Stimulated activated naive CD4-positive, alpha-beta T cell treated with Interleukin-2 at 50 U/mL for 16 hours (primary cell): Measurements from ENCODE around the gene JMJD7.

Source experiments
- DNase-seq: peaks from one replicate; lab custom pipeline; 2025; lab: John Stamatoyannopoulos, UW

The JMJD7 gene

DNA sequence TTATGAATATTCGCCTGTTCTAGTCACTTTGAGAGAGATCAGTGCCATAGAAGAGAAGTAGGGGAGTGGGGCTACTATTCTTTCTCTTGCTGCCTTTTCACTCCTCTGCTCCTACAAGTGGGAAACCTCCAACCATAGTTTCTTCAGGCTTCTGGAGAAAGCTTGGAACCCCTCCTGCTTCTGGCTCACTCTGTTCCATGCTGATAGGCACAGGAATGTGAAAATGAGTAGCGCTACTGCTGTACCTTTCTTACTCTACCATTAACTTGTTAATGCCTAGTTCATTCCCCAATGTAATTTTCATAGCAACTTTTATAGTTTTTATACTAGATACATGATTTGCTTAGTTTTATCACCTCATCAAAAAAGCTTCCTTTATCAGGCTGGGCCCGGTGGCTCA is 26.7 kb upstream of the JMJD7 start:
- no peak for DNase-seq

DNA sequence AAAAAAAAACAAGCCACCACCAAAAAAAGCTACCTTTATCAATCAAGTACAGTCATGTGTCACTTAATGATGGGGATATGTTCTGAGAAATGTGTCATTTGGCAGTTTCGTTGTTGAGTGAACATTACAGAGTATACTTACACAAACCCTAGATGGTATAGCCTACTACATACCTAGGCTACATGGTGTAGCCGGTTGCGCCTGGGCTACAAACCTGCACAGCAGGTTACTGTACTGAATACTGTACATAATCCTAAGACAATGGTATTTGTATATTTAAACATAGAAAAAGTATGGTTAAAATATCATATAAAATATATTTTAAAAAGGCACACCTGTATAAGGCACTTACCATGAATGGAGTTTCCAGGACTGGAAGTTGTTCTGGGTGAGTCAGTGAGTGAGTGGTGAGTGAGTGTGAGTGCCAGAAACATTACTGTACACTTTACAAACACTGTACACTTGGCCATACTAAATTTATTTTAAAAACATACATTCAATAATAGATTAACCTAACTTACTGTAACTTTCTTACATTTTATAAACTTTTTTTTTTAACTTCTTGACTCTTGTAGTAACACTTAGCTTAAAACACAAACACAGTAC is 25.9 kb upstream of the JMJD7 start:
- DNase-seq: no peak

DNA sequence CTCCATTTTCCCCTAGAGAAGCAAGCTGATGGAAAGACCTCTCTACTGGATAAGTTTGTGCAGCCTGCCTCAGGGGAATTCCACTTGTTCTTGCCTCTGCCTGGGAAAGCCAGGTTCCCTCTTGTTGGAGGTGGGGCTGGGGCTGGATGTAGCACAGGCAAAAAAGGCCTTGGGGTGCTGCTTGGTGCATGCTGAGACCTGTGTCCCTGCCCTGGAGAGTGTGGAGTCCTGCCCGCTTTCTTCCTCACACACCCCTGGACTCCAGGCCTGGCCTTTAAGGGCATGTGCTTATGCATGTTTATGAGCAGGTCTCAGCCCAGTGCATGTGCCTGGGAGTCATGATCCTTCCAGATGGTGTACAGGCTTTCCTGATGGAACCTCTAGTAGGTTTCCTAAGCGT is 23.5 kb upstream of the JMJD7 start:
- DNase-seq: no peak

DNA sequence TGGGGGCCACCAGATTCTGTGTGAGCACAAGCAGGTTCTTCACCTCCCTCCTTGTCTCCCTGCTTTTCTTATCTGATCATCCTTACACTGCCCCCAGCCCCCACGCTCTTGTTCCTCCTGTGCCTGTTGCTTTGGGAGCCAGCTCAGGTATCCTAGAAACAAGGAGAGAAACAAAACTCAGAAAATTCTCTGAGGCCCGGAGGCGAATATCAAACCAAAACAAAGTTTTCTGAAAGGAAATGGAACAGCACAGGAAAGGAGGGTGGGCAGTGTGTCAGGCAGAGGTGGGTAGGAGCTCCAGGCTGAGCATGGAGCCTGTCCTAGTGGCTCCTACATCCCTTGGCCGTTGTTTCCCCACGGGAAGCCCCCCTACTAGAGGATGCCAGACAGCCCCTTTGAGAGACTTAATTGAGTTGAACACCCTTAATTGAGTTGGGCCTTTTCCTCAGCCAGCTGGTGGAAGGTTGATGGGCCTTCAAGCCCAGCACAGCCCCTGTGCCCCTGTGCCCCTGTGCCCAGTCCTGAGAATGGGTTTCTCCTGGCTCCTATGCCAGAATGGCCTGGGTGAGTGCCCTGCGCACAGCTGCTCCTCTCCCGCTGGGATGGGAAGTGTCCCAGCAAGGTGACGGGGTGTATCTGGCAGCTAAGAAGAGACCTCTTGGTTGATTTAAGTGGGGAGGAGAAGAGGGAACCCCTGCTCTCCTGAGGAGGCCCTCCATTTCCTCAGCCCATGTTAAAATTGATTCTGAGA is 22.8 kb upstream of the JMJD7 start:
- DNase-seq: no peak

DNA sequence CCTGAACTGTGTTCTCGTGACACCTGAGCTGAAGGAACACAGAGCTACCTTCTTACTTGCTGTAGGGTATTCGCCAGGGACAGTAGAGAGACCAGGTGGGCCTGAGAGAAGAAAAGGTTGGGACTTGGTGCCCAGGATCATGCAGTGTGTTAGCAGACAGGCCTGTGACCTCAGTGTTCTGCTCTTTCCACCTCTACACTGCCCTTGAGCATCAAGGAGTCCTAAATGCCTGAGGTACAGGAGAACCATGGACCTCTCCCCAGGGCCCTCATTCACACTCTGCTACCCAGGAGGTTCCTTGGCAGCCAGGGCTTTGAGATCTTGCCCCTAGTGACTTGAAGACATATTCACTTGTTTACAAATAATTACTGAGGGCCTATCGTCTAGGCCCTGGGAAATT is 22.2 kb upstream of the JMJD7 start:
- no peak for DNase-seq

DNA sequence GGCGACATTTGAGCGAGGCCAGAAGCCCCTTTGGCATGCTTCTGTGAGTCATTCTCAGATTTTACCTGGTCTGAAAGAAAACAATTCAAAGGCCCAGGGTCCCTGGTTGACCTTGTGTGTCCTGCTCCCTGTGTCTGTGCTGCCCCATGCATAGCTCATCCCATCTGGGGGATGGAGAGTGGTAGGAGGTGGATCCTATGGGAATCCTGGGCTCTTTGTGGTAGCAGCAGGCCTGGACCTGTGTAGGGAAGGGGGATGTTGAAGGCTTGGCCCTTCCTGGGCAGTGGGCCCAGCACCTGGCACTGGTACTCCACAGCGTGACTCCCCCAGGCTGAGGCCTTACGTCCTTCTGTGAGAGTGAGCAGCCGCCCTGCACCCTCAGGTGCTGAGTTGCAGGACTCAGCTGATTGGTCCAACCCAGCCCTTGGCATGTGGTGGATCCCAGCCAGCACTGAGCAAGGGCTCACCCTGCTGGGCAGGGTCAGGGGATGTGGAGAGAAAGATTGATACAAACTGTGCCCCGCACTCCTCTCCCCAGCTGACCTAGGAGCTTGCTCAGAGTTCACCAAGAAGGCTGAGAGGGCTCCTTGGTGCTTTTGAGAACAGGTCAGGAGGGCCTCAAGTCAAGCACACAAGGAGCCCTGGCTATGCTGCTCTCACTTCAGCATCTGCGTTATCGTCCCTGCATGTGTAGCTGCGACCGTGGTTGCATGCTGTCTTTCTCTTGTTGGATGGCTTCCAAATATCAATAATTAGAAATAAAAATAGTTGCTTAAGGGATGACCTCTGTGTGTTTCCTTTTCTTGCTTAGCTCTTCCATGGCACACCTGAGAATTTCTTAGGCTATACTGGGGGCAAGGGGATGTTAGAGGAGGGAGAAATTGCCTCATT is 21.4 kb upstream of the JMJD7 start:
- no peak for DNase-seq

DNA sequence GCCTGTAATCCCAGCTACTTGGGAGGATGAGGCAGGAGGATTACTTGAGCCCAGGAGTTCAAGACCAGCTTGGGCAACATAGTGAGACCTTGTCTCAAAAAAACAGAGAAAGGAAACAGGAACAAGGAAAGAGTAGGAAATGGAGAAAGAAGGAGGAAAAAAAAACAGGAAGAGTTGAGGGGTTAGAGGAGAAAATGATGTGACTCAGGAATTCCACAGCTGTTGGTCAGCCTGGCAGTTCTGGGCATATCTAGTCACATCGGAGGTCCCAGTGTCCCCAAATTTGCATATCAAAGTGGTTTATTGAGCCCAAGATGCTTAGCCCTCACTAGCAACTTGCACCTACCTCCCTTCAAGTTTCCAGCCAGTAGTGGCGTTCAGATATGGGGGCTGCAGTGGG is 18.8 kb upstream of the JMJD7 start:
- DNase-seq: no peak

DNA sequence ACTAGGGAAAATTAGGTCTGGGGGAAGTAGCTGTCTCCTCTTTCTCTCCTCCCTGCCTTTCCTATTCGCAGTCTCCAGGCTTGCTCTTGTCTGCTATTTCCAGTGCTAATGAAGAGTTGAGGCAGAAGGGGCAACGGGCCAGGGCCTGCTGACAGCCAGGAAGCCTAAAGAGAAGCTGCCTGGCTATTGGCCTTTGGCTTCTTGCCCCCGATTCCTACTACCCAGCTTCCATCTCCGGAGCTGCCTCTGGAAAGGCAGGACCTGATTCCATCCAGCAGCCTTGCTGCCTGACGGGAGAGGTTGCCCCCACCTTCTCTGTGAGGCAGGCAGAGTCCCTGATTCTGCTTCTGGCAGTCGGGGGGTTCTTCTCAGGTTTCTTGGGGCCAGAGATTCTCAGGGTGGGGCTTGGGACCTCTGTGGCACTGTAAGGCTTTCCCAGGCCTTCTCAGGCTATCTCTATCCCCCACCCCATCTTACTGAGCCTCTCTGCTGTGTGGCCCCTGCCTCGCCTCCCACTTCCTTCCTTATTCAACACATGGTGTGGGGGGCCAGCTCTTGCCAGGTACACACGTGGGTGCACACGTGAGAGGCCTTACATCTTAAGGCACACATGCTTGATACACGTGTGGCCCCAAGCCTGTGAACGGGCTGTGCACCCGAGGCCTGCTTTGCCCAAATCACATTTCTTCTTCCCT is 18.2 kb upstream of the JMJD7 start:
- no peak for DNase-seq

DNA sequence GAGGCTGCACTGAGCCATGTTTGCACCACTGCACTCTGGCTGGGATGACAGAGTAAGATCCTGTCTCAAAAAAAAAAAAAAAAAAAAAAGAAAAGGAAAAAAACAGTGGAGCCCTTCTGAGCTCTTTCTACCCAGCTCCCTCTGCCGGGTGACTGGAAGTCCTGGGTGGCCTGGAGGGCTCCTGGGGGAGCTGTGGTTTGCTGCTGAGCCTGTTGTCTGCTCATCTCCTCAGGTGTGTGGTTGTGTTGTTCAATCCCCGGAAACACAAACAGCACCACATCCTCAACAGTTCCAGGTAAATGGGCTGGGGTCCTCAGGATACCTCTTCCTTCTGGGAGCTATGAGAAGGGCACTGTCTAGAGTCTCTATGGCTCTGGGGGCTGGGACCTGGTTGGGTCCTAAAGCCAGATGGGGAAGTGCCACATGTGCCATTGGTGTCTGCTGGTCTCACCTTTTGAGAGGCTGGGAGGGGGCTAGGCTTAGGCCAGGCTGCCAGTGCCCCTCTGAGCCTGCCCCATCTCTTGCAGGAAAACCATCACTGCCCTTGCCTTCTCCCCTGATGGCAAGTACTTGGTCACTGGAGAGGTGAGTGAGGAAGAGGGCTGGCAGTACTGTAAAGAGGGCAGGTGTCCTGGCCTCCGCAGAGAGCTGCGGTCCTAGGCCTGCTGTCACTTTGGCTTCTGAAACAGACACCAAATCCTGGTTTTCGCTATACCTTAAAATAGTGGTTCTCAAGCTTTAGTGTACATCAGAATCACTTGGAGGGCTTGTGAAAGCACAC is 17.1 kb upstream of the JMJD7 start:
- DNase-seq: no peak

DNA sequence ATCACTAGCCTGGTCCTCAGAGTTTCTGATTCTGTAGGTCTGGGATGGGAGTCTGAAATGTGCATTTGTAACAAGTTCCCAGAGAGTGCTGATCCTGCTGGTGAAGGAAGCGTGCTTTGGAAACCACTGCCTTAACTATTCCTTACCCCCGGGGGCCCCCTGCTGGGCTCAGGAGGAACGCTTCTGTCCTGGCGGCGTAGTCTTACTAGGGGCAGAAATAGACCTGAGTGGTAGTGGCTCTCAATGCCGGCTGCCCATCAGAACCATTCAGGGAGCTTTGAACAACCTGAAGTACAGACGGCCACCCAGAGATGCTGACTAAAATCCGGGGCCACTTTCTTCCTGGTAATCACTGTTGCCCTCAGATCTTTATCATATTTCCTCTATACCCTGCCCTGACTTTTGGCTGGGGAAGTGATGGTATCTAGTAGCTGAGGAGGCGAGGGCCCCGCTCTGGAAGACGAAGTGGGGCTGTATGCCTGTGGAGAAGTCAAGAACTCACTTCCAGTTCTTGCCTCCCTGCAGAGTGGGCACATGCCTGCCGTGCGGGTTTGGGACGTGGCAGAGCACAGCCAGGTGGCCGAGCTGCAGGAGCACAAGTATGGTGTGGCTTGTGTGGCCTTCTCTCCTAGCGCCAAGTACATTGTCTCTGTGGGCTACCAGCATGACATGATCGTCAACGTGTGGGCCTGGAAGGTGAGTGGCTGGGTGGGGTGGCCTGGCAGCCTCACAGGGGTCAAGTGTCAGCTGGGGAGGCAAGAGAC is 16.3 kb upstream of the JMJD7 start:
- peak; percentile 45 for DNase-seq

DNA sequence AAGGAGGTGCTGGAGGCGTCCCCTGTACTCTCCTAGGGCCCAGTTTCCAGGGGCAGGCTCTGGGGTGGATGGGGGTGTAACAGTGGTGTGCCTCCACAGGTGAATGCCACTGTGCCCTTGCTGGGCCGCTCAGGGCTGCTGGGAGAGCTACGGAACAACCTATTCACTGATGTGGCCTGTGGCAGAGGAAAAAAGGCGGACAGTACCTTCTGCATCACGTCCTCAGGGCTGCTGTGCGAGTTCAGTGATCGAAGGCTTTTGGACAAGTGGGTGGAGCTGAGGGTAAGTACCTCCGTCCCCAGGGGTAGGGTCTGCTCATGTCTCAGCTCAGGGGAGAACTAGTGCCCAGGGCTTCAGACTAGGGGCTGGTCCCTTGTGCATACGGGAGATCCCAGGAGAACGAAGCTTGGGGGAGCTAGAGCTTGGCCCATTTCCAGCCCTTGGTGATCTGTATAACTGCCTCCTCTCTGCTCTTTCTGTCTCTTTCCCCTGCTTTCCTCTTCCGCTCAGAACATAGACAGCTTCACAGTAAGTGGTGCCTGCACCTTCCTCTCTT is 15.0 kb upstream of the JMJD7 start:
- DNase-seq: no peak

DNA sequence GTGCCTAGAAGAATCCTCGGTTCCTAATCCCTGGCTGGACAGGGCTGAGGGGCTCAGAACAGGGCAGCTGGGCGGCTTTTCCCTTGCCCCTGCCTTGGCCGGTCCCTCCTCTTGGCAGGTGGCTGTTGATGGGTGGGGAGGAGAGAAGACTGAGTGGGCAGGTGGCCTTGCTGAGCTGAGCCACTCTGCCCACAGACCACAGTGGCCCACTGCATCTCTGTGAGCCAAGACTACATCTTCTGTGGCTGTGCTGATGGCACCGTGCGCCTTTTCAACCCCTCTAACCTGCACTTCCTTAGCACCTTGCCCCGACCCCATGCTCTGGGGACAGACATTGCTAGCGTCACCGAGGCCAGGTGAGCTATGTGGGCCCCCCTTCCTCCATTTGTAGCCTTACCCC is 14.5 kb upstream of the JMJD7 start:
- DNase-seq: no peak

DNA sequence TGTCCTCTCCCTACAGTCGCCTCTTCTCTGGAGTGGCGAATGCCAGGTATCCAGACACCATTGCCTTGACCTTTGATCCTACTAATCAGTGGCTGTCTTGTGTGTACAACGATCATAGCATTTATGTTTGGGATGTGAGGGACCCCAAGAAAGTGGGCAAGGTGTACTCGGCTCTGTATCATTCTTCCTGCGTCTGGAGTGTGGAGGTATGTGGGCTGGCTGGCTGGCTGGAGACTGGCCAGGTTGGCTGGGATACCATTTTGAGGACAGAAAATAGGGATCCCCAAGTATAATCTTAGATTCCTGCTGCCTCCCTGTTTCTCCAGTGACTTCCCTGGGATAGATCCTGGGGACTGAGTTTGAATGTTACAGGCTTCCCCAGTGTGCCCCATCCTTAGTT is 13.4 kb upstream of the JMJD7 start:
- DNase-seq: no peak

DNA sequence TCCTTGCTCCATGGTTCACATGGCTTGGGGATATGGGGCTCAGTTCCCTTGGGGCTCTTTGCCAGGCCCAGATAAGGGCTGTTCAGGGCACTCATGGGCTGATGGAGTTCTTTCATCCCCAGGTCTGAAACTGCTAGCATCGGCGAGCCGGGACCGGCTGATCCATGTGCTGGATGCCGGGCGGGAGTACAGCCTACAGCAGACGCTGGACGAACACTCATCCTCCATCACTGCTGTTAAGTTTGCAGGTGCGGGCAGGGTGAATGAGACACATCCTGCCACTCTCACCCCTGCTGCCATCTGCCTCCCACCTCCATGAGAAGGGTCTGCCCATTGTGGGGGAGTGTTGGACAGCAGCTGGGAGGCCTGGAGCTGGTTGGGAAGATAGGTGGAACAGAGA is 11.1 kb upstream of the JMJD7 start:
- DNase-seq: no peak

DNA sequence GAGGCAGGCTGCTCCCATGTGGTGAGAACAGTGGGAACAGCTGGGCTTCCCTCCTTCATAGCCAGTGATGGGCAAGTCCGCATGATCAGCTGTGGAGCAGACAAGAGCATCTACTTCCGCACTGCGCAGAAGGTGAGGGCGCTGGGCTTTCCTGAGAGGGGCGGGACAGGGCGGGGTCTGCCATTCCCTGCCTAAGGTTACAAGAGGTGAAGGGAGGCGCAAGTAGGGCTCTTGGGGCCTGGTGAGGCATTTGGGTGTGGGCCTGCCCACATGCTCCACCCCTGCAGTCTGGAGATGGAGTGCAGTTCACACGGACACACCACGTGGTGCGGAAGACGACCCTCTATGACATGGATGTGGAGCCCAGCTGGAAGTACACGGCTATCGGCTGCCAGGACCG is 10.6 kb upstream of the JMJD7 start:
- no peak for DNase-seq

DNA sequence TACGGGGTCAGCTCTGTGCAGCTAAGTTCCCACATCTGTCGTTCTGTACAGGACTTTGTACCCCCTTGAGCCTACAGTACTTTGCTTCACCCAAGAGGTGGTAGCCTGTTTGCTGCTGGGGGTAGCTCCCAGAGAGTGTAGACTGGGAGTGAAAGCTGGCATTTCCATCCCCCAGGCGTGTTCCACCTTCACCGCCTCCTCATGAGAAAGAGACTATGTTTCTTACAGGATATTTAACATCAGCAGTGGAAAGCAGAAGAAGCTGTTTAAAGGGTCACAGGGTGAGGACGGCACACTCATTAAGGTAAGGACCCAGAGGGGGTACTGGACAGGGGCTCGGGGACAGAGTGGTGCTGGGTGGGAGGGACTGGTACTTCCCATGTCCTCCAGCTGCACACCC is 10.1 kb upstream of the JMJD7 start:
- no peak for DNase-seq

DNA sequence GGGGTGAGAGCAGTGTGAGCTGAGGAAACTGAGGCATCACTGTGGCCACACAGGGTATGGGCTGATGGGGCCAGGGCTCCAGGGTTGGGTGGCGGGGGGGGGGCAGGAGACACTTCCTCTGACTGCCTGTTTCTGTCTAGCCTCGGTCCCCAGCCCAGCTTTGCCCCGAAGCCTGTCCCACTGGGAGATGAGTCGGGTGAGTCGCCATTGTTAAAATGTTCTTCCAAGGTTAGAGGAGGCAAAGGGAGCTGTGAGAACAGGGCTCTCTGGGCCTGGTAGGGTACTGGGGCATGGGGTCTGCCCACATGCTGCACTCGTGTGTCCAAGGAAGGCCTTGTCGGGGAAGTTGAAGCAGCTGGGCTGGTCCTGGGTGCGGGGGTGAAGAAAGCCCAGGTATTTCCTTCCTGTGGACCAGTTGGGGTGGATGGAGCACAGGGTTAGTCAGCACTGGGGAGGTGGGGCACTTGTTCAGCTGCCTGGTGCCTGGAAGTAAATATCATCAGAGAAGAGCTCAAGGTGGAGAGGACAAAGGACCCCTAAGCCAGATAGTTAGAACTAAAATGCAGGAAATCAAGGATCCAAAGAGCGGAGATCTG is 8.3 kb upstream of the JMJD7 start:
- no peak for DNase-seq

DNA sequence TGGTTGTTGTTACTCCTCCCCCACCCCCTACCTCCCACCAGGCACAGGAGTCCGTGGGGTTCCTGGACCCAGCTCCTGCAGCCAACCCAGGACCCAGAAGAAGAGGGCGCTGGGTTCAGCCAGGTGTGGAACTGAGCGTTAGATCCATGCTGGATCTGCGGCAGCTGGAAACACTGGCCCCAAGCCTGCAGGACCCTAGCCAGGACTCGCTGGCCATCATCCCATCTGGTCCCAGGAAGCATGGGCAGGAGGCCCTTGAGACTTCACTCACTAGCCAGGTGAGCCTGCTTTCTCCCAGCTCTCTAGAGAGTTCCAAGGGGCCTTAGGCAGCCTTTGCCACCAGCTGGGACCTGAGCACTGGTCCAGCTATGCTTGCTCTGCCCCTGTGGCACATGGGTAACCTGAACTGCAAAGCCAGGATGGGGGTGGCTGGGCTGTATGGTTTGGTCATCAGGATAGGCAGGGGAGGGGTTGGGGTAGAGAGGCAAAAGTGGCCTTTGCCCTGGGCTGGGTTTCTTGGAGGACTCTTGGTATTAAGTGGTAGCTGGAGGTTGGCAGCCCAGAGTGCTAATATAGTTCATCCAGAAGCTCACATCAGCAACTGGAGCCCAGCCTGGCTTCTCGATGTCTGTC is 7.0 kb upstream of the JMJD7 start:
- no peak for DNase-seq

DNA sequence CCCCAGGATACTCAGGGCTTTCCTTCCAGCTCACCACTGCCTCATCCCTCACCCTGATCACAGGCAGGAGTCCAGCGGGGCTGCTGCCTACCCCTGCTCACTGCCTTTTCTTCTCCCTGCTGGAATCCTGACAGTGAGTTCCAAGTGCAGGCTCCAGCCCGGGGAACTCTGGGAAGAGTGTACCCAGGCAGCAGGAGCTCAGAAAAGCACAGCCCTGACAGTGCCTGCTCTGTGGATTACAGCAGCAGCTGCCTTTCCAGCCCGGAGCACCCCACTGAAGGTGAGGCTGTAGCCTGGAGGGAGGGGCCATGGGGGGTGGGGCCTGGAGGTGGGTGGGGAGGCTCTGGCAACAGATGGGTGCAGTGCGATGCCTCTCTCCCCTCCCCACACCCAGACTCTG is 6.1 kb upstream of the JMJD7 start:
- DNase-seq: no peak

DNA sequence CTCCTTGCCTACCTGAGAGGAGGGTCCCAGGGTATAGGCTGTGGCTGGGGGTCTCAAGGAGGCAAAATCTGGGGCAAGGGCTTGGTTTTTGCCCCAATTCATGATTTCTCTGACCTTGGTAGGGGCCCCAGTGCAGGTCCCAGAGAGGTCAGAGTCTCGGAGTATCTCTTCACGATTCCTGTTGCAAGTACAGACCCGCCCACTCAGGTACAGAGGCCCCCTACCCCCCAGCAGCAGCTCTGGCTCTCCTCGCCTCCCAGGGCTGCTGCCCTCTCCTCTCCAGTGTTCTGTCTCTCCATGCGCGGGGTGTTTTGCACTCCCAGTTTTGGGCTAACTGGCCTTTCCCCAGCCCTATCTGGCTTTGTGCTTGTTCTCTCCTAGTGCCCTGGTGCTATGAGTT is 5.4 kb upstream of the JMJD7 start:
- no peak for DNase-seq
